HG03135 (cell line): ENCODE data around the gene THEMIS.
"Not testable (repeated sequence)": the region's sequence is repeated elsewhere in the genome, so short reads cannot be mapped to it uniquely, and the experiment has no call there.

Experiments used
- ATAC-seq: cut with Tn5 transposase; IDR thresholded peaks from one replicate; pipeline ENCODE4 v1.9.1; 2021; ENCODE audit warnings: mild to moderate bottlenecking, moderate library complexity; ENCODE audit not compliant: unreplicated experiment

The THEMIS gene, protein sequence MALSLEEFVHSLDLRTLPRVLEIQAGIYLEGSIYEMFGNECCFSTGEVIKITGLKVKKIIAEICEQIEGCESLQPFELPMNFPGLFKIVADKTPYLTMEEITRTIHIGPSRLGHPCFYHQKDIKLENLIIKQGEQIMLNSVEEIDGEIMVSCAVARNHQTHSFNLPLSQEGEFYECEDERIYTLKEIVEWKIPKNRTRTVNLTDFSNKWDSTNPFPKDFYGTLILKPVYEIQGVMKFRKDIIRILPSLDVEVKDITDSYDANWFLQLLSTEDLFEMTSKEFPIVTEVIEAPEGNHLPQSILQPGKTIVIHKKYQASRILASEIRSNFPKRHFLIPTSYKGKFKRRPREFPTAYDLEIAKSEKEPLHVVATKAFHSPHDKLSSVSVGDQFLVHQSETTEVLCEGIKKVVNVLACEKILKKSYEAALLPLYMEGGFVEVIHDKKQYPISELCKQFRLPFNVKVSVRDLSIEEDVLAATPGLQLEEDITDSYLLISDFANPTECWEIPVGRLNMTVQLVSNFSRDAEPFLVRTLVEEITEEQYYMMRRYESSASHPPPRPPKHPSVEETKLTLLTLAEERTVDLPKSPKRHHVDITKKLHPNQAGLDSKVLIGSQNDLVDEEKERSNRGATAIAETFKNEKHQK

DNA sequence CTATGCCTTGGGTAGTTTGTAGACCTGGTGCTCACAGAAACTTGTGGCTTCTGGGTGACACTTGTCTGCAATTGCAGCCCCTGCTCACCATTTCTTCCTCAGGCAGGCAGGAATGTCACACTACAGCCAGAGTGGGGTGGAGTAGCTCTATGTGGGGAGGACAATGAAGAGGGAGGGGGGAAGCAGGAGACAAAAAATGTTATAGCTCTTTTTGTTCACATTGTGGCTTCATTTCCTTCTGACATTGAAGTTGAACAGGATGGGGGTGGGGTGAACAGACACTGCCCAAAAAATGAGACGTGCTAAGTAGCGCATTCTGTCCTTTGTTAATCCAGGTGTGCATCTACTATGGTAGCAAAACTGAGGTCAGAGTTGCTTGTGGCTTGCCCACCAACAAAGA lies at the start of gene THEMIS:
Gene THEMIS (minus strand): TSS at position 124 of the 400 bp plus-strand sequence. CDS start 126 bp downstream, outside the sequence.
- ATAC-seq, result no peak

DNA sequence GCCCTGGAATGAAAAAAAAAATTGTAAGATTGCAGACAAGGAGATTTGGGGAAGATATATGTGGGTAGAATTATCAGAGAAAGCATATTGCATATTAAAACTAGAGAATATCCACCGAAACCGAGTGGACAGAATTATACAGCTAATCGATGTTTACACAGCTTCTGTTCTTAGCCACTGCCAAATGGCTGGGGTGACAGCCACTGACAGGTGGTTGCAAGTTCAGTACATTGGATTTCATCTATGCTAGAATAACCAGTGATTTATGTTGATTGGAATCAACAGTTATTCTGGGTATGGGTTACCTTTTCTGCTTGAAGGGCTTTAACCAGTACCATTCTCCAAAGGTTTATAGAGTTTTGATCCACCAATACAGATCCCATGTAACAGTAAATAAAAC lies 48.4 kb upstream of the THEMIS start:
- no peak for ATAC-seq

GRCh38 chr6:127946388-127946787 lies 45.5 kb upstream of the THEMIS start:
- ATAC-seq, result no peak

DNA sequence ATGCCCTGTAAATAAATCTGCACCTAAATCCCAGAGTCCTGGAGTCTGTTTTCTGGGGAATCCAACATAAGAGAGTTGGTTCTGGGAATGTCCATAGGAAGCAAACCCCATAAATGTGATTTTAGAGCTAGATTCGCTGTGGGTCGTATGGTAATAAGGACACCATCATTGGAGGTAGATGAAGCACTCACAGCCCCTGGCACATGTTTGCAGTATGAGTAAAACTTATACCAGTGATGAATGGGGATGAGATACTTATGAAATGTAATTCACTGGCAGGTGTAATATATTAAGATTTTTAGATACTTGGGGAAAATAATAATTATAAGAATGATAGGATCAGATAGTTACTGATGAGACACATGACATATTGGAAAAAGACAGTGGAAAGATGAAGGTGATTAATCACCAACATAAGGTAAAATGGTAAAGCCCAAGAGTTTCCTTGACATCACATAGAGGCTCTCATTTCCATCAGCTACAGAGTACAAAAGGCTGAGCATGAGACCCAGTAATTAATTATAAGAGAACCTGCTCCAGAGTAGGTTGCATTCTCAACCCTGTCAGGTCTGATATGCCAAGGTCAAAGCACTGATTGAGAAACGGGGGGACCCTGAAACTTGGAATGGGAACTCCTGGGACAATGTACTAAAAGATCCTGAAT lies 44.7 kb upstream of the THEMIS start:
- ATAC-seq, result no peak

- no peak for ATAC-seq
Measured at GRCh38 chr6:127941228-127941627, 40.4 kb upstream of the THEMIS start.

DNA sequence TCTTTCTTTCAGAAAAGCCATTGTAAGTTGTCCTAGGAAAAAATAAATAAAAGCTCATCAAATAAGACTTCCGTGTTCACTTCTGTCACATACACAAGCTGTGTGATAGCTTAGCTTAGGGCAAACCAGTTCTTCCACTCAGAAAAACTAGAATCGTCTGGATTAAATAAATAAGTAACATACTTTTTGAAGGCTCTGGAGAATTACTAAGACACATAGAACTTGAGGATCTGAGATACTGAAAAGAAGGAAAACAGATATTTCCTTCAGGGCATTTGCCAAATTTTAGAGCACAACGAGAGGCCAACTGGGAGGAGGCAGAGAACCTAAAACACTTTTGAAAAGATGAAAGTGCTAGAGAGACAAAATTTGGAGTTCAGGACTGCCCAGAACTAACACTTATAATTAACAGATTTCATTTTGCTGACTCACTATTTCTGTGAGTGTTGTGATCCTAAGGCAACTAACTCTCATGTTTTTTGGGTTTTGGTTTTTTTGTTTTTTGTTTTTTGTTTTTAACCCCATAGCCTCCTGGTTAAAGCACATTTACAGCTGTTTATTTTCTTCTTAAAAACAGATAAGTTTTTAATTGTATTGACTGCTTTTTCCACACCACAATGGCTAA lies 38.7 kb upstream of the THEMIS start:
- ATAC-seq, result no peak

- ATAC-seq, result no peak
Measured at GRCh38 chr6:127938701-127939100, 37.8 kb upstream of the THEMIS start.

DNA sequence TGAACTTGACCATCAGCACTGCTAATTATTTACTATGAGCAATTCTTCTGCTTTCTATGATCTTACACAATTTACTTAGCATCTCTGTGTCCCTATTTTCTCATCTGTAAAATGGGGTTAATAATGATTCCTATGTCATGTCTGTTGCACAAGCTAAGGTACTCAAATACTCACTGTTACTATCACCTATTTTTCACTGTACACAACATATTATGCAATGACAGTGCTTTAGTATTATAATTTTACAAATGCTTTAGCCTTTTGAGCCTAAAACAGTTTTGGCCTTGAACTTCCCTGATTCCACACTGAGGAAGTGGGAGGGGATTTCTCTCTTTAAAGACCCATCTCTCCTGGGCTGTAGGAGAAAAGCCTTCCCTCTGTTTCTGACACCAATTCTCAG lies 36.9 kb upstream of the THEMIS start:
- ATAC-seq, result no peak

DNA sequence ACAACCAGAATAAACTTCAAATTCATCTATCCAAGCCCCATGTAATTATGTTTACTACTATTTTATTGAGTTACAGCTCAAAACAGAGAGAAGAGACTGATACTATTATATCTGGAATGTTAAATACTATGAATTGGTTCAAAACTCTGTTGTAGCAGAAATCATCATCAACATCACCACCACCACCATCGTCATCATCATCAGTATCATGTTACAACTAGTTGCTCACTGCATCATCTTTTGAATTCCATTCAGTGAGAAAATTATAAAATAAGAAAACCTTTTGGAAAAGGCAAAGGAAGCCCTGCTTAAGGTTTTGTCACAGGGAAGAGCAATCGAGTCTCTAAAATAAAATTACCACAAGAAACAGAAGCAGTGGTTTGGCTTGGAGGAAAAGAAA lies 36.2 kb upstream of the THEMIS start:
- no peak for ATAC-seq

- ATAC-seq, result no peak
Measured at GRCh38 chr6:127934956-127935355, 34.1 kb upstream of the THEMIS start.

DNA sequence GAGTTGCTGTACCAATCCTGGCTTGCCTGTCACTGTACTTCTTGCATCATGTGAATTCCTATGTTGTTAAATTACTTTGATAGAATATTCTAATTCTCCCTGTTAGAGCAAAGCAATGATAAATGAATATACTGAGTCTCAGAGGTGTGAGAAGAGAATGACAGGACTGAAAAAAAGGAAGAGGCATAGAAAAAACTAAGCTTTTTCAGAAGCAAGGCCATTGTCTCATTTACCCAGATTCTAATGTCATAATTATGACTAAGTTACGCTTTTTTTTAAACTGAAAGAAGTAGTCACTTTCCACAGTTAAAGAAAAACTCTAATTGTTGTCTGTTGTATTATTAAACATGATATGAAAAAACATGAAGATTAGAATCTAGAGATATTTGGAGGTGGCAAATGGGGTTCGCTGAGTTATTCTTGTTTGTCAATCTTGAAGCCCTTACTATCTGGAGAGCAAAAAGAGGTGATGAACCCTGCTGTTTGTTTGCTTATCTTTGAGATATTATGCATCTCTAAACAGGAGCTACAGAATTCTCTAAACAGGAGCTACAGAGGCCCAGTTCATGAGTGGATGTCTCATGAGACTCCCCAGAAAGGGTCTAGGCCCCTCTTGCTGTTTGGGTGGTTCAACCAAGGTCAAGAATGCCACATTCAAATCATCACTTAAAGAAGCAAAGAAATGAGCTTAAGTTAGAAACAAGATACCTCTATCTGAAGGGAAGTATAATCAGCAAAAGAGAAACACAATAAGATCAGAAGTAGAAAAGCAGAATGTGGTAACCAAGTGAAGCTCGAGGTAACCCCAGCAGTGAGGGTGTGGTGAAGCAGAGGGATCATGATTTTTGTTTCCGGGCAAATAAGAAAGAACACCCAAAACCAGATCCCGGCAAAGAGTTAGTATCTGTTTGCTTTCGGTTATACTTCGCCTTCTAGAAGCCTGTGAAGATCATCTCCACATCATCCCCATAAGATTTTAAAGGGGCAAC lies 33.3 kb upstream of the THEMIS start:
- no peak for ATAC-seq

GRCh38 chr6:127933137-127933536 lies 32.3 kb upstream of the THEMIS start:
- no peak for ATAC-seq

DNA sequence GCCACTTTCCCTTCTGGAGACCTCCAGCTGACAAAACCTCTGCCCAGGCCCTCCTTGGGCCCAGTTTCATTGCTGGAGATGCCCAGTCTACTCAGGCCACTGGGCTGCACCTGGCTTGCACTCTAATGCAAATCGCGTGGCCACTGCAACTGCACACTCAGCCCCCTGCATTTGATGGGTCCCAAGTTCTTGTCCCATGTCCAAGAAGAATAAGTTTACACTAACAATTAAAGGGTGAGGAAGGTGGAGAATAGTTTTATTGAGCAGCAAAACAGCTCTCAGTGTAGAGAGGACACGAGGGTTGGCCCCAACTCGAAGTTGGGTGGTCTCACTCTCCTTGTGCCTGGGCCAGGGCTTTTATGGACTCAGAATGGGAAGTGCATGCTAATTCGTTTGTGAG lies 31.9 kb upstream of the THEMIS start:
- no peak for ATAC-seq

GRCh38 chr6:127926441-127926840 lies 25.6 kb upstream of the THEMIS start:
- ATAC-seq, result not testable (repeated sequence)

DNA sequence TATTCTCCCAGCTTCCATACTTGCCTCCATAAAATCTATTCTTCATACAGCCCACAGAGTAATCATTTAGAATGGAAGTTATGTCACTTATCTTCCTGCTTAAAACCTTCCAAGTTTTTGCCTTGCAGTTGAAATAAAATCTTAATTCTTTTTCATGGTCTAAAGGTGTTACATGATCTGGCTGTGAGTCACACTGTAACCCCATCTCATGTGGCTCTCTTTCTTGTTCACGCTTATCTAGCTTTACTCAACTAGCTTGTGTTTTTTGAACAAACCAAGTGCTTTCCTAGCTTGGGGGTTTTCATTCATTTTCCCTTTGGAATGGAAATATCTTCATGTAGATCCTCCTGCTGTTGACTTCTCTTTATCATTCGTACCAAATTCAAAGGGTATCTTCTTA lies 23.6 kb upstream of the THEMIS start:
- ATAC-seq, result no peak

DNA sequence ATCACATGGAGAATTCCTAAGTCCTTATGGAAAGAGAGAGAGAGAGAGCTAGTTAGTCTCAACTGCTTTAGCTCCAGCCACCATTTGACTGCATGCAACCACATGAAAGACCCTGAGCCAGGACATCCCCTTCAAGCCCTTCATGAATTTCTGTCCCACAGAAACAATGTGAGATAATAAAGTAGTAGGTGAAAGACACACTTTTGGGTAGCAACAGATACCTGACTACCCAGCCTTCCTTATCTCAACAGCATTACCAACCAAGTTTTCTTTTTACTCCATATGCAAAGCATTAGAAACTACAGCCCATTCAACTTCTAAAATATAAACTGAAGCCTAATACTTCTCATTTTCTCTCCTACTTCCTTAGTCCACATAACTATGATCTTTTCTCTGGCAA lies 23.2 kb upstream of the THEMIS start:
- ATAC-seq, result no peak

GRCh38 chr6:127923135-127923534 lies 22.3 kb upstream of the THEMIS start:
- ATAC-seq, result no peak

- ATAC-seq, result no peak
Measured at GRCh38 chr6:127921982-127922381, 21.1 kb upstream of the THEMIS start.

DNA sequence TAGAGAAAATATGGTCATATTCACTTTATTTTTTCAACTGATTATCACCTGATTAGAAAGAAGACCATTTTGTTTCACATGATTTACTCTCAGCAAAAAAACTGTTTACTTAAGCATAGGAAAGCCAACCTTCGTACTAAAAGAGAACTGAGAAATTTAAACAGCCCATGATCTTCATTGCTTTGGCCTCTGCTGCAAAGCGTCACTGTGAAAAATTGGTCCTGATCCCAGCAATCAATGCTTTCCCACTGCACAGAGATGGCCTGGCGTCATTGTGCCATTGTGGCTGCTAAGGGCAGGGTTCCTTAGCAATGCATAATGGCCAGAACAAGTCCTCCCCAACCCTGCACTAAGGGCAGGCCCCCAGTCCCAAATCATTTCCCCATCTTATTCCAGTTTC lies 19.9 kb upstream of the THEMIS start:
- ATAC-seq, result no peak
